H1 (cell line): Measurements from ENCODE around the gene GGA3.

Source experiments
- CHD2 ChIP-seq: IDR thresholded peaks from 2 replicates; pipeline ENCODE4 v1.6.1; 2012; ENCODE audit warnings: low read length, improper control_type of control experiment
- EGR1 ChIP-seq: IDR thresholded peaks from 2 replicates; pipeline ENCODE4 v1.6.1; 2011; ENCODE audit warnings: low read depth, low read length, borderline replicate concordance
- POLR2A ChIP-seq, 2 experiments: IDR thresholded peaks; 1 replicate in 1 of 2; 2 replicates in 1 of 2; pipeline ENCODE4 v1.6.1; 2011; ENCODE audit warnings: low read depth in 2 of 2, low read length in 2 of 2, mild to moderate bottlenecking in 2 of 2; ENCODE audit errors: control extremely low read depth in 1 of 2
- TEAD4 ChIP-seq: IDR thresholded peaks from 2 replicates; pipeline ENCODE4 v1.6.1; 2012; ENCODE audit warnings: low read depth, low read length, inconsistent platforms, mixed read lengths

DNA sequence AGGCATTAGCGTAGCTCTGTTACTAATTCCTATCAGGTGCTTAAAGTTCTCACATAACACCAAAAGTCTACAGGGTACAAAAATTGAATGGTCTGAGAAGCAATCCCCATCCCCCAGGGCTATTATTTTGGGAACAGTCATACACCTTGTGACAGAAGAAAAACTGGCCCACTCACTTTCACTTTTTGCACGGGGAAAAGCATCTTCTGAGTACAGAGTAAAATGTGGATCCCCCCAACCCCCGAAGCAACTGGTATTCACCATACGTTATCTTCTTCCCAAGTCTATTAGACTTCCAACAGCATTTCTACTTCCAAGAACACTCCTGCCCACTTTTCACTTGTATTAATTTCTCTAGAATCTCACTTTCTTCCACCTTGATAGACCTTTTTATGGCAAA lies 11.8 kb downstream of the GGA3 start:
- TF ChIP-seq CHD2 (no peak), TEAD4 (no peak), POLR2A (IDR thresholded peaks at IDR 0.05; ENCODE audit: control extremely low read depth in 1 of 2, low read depth in 2 of 2, low read length in 2 of 2) (no peak), EGR1 (no peak)
